ENCODE measurements around the gene EFCAB10. TPM values are rescaled to one million over a fixed set of nuclear protein-coding genes. Genes with fewer than 3 reads are reported as not detected.
"Not testable (repeated sequence)": the region's sequence is repeated elsewhere in the genome, so short reads cannot be mapped to it uniquely, and the experiment has no call there.

The EFCAB10 gene
- polyA plus RNA-seq, 1 donor from 2014 or later: not detected

GRCh38 chr7:105530546-105530945, 50.7 kb downstream of the EFCAB10 start:
- Histone ChIP-seq H3K27ac (ENCODE audit: low read length) (no peak overlapping the region), H3K27me3 (ENCODE audit: insufficient read depth, low read depth, low read length) (no peaks in the 10 kb centered on the region), H3K4me2 (ENCODE audit: low read length) (no peak overlapping the region), H3K9me3 (ENCODE audit: low read length) (no peaks in the 10 kb centered on the region), H3F3A (ENCODE audit: insufficient read depth, low read length, poor library complexity, severe bottlenecking) (no peaks in the 10 kb centered on the region), H4K20me1 (ENCODE audit: insufficient read depth) (peaks cover 4% of the 10 kb centered on the region), H3K4me3 (ENCODE audit: low read length) (no peak overlapping the region), H3K9me2 (ENCODE audit: insufficient read depth, low read length) (no peaks in the 10 kb centered on the region), H2AFZ (ENCODE audit: low read depth, low read length) (no peak overlapping the region), H3K9ac (ENCODE audit: low read length) (no peak overlapping the region), H3K36me3 (ENCODE audit: insufficient read depth, low read length) (no peaks in the 10 kb centered on the region), H3K79me2 (replicated peaks; ENCODE audit: insufficient read depth, low read length) (peaks cover 15% of the 10 kb centered on the region)
- TF ChIP-seq SMC3 (conservative IDR thresholded peaks at IDR 0.05; ENCODE audit: poor library complexity) (no peak), EZH2 (IDR thresholded peaks at IDR 0.05; ENCODE audit: borderline replicate concordance, insufficient read depth, low read length, poor library complexity, severe bottlenecking) (no peak), CTCF (IDR thresholded peaks at IDR 0.05; ENCODE audit: poor library complexity, severe bottlenecking) (no peak), POLR2AphosphoS5 (IDR thresholded peaks at IDR 0.05) (no peak)

- Histone ChIP-seq H3K9me2 (ENCODE audit: insufficient read depth, low read length) (no peaks in the 10 kb centered on the region), H3K4me2 (ENCODE audit: low read length) (no peak overlapping the region), H4K20me1 (ENCODE audit: insufficient read depth) (peaks cover 4% of the 10 kb centered on the region), H3K27me3 (ENCODE audit: insufficient read depth, low read depth, low read length) (no peaks in the 10 kb centered on the region), H3F3A (ENCODE audit: insufficient read depth, low read length, poor library complexity, severe bottlenecking) (no peaks in the 10 kb centered on the region), H2AFZ (ENCODE audit: low read depth, low read length) (no peak overlapping the region), H3K27ac (ENCODE audit: low read length) (no peak overlapping the region), H3K9ac (ENCODE audit: low read length) (no peak overlapping the region), H3K4me3 (ENCODE audit: low read length) (no peak overlapping the region), H3K79me2 (replicated peaks; ENCODE audit: insufficient read depth, low read length) (peaks cover 15% of the 10 kb centered on the region), H3K36me3 (ENCODE audit: insufficient read depth, low read length) (no peaks in the 10 kb centered on the region), H3K9me3 (ENCODE audit: low read length) (no peaks in the 10 kb centered on the region)
- TF ChIP-seq EZH2 (IDR thresholded peaks at IDR 0.05; ENCODE audit: borderline replicate concordance, insufficient read depth, low read length, poor library complexity, severe bottlenecking): no peak
- TF ChIP-seq CTCF (IDR thresholded peaks at IDR 0.05; ENCODE audit: poor library complexity, severe bottlenecking): no peak
- no peak for TF ChIP-seq SMC3 (conservative IDR thresholded peaks at IDR 0.05; ENCODE audit: poor library complexity)
- no peak for TF ChIP-seq RAD21 (conservative IDR thresholded peaks at IDR 0.05)
- TF ChIP-seq MXI1 (conservative IDR thresholded peaks at IDR 0.05; ENCODE audit: poor library complexity, severe bottlenecking): no peak
- no peak for TF ChIP-seq EP300 (conservative IDR thresholded peaks at IDR 0.05; ENCODE audit: poor library complexity, severe bottlenecking)
- no peak for TF ChIP-seq POLR2AphosphoS5 (IDR thresholded peaks at IDR 0.05)
- no peak for TF ChIP-seq REST (IDR thresholded peaks at IDR 0.05; ENCODE audit: borderline replicate concordance)
- TF ChIP-seq TAF1 (IDR thresholded peaks at IDR 0.05; ENCODE audit: low read depth): no peak
Measured at GRCh38 chr7:105530126-105530525, 51.2 kb downstream of the EFCAB10 start.

- H4K20me1 ChIP-seq (ENCODE audit: insufficient read depth); H3K27ac ChIP-seq (ENCODE audit: low read length); H3K9me3 ChIP-seq (ENCODE audit: low read length); H2AFZ ChIP-seq (ENCODE audit: low read depth, low read length); H3K9ac ChIP-seq (ENCODE audit: low read length); H3K27me3 ChIP-seq (ENCODE audit: insufficient read depth, low read depth, low read length); H3K4me2 ChIP-seq (ENCODE audit: low read length); H3K4me3 ChIP-seq (ENCODE audit: low read length); H3K79me2 ChIP-seq (replicated peaks; ENCODE audit: insufficient read depth, low read length); H3K36me3 ChIP-seq (ENCODE audit: insufficient read depth, low read length); H3K9me2 ChIP-seq (ENCODE audit: insufficient read depth, low read length); H3F3A ChIP-seq (ENCODE audit: insufficient read depth, low read length, poor library complexity, severe bottlenecking): not testable (repeated sequence)
Measured at GRCh38 chr7:105527737-105528136, 53.6 kb downstream of the EFCAB10 start.

Data from neural cell (in vitro differentiated cells).